Endothelial cell of umbilical vein (primary cell): ENCODE measurements around the gene TULP4. TPM values are rescaled to one million over a fixed set of nuclear protein-coding genes. Genes with fewer than 3 reads are reported as not detected.

Experiments
- BruUV-seq: library from RNA; stranded (reverse); fragments of 400-500 nt; replicated peaks from 2 replicates; lab custom pipeline; 2021; lab: Mats Ljungman, UMichigan
- CTCF ChIA-PET: fragments of 300-600, 350-600 bp; sonication (Branson Sonifier 250); formaldehyde crosslinking; loops from one replicate; lab custom pipeline; 2021; ENCODE audit warnings: antibody characterized with exemption, inconsistent platforms; lab: Charles Lee
- POLR2A ChIA-PET: fragments of 300-600, 350-600 bp; sonication (Branson Sonifier 250); formaldehyde crosslinking; loops from one replicate; lab custom pipeline; 2021; ENCODE audit warnings: antibody characterized with exemption, inconsistent platforms; lab: Charles Lee
- DNase-seq: peaks from one replicate; pipeline ENCODE4 v3.0.0-alpha.2; 2011; ENCODE audit warnings: low read depth, low spot score
- FAIRE-seq: peaks from 2 replicates; lab custom pipeline; 2011; peaks lifted over from hg19 to GRCh38; lab: Jason Lieb, UNC
- H2AFZ ChIP-seq: 2 replicates; pipeline ENCODE4 v1.6.0; 2012; ENCODE audit warnings: low read depth, low read length, control low read depth, inconsistent platforms
- H3K27ac ChIP-seq: 2 replicates; pipeline ENCODE4 v1.5.1; 2011; ENCODE audit warnings: low read depth, mild to moderate bottlenecking, control low read depth, low read length, moderate library complexity; ENCODE audit not compliant: insufficient read depth
- H3K27me3 ChIP-seq, 2 experiments: 2 replicates each; pipeline versions ENCODE4 v1.6.0 to v1.6.1; 2011; ENCODE audit warnings: low read length in 2 of 2, mixed read lengths in 1 of 2; ENCODE audit not compliant: control insufficient read depth in 2 of 2, insufficient read depth in 2 of 2
- H3K36me3 ChIP-seq, 2 experiments: 2 replicates in 1 of 2; 3 replicates in 1 of 2; pipeline ENCODE4 v1.5.1; 2011; ENCODE audit warnings: low read length in 2 of 2, mild to moderate bottlenecking in 1 of 2, moderate library complexity in 1 of 2; ENCODE audit not compliant: control insufficient read depth in 2 of 2, insufficient read depth in 2 of 2; ENCODE audit errors: extremely low read depth in 1 of 2
- H3K4me1 ChIP-seq: 3 replicates; pipeline ENCODE4 v1.5.1; 2011; ENCODE audit warnings: mild to moderate bottlenecking, low read length; ENCODE audit not compliant: control insufficient read depth, insufficient read depth; ENCODE audit errors: extremely low read depth
- H3K4me2 ChIP-seq: 2 replicates; pipeline ENCODE4 v1.6.1; 2011; ENCODE audit warnings: low read length, control low read depth, mixed read lengths; ENCODE audit not compliant: insufficient read depth
- H3K4me3 ChIP-seq, 3 experiments: fragments of 200-600 bp in 1 of 3; sonication (generic), shearing (Covaris generic) in 1 of 3; replicated peaks in 1 of 3; 2 replicates each; pipeline ENCODE4 v1.5.1; 2011 to 2016; ENCODE audit warnings: control low read depth in 3 of 3, low read length in 3 of 3, mild to moderate bottlenecking in 2 of 3, inconsistent platforms in 1 of 3, low read depth in 1 of 3, moderate library complexity in 1 of 3; ENCODE audit not compliant: insufficient read depth in 1 of 3
- H3K79me2 ChIP-seq: 2 replicates; pipeline ENCODE4 v1.6.0; 2012; ENCODE audit warnings: low read length, inconsistent platforms; ENCODE audit not compliant: control insufficient read depth, insufficient read depth
- H3K9ac ChIP-seq: replicated peaks from 2 replicates; pipeline ENCODE3; 2011; ENCODE audit warnings: low read length, control low read depth; ENCODE audit not compliant: insufficient read depth; ENCODE audit errors: extremely low read depth
- H3K9me1 ChIP-seq: replicated peaks from 3 replicates; pipeline ENCODE4 v1.6.0; 2011; ENCODE audit warnings: mild to moderate bottlenecking, low read length; ENCODE audit not compliant: control insufficient read depth, insufficient read depth; ENCODE audit errors: extremely low read depth
- H3K9me3 ChIP-seq: replicated peaks from 2 replicates; pipeline ENCODE4 v1.5.1; 2012; ENCODE audit warnings: low read length, inconsistent platforms; ENCODE audit not compliant: control insufficient read depth, insufficient read depth
- H4K20me1 ChIP-seq: replicated peaks from 2 replicates; pipeline ENCODE3; 2011; ENCODE audit warnings: mild to moderate bottlenecking, low read length; ENCODE audit not compliant: control insufficient read depth, insufficient read depth; ENCODE audit errors: extremely low read depth
- EZH2 ChIP-seq: IDR thresholded peaks from 2 replicates; pipeline ENCODE4 v1.6.1; 2012; ENCODE audit warnings: borderline replicate concordance, low read depth, mild to moderate bottlenecking, moderate library complexity, low read length, inconsistent platforms; ENCODE audit not compliant: severe bottlenecking
- FOS ChIP-seq: IDR thresholded peaks from 2 replicates; pipeline ENCODE4 v1.6.1; 2011; ENCODE audit warnings: mild to moderate bottlenecking, low read length, moderate library complexity, borderline replicate concordance; ENCODE audit not compliant: insufficient read depth
- GATA2 ChIP-seq: IDR thresholded peaks from 2 replicates; pipeline ENCODE4 v1.7.0; 2011; ENCODE audit warnings: low read depth, mild to moderate bottlenecking, moderate library complexity, mixed read lengths, low read length; ENCODE audit not compliant: insufficient read length, insufficient read depth
- JUN ChIP-seq: IDR thresholded peaks from 2 replicates; pipeline ENCODE4 v1.6.1; 2011; ENCODE audit warnings: borderline replicate concordance, low read depth; ENCODE audit not compliant: insufficient read length, insufficient read depth
- MYC ChIP-seq: IDR thresholded peaks from one replicate; pipeline ENCODE4 v1.6.1; 2011; ENCODE audit warnings: mild to moderate bottlenecking, low read depth, low read length
- POLR2A ChIP-seq: IDR thresholded peaks from 2 replicates; pipeline ENCODE4 v1.6.1; 2012; ENCODE audit warnings: low read depth, mild to moderate bottlenecking, control low read depth, low read length
- POLR2AphosphoS5 ChIP-seq: IDR thresholded peaks from 2 replicates; pipeline ENCODE4 v1.6.1; 2012; ENCODE audit warnings: low read depth, mild to moderate bottlenecking, control low read depth, low read length, moderate library complexity; ENCODE audit not compliant: insufficient read depth
- dilution Hi-C: fragments of 300-500 bp; cut with MboI; formaldehyde crosslinking; loops from one replicate; pipeline ENCODE4 v1.15.0; 2019; ENCODE audit warnings: low sequenced_read_pairs; ENCODE audit not compliant: extremely low pct_ligation_motif_present
- intact Hi-C: fragments of 100-400 bp; cut with micrococcal nuclease; formaldehyde crosslinking; loops from one replicate; pipeline ENCODE4 v1.10.0; 2022
- polyA plus RNA-seq, 4 experiments: library from polyadenylated mRNA; depleted of rRNA in 3 of 4; stranded (reverse) in 3 of 4; unstranded in 1 of 4; fragments of >200 nt; gene quantifications; 2 replicates each; pipeline versions ENCODE4 v1.2.1 to v1.2.3, GENCODE V29; 2011 to 2012; ENCODE audit warnings: missing spikeins in 1 of 4
- total RNA-seq: library from RNA; stranded (reverse); gene quantifications from 2 replicates; pipeline ENCODE4 v1.2.3, GENCODE V29; 2021
- TF ChIP-seq, protein P1 (sequence below), 2 donors: IDR thresholded peaks; 1 replicate in 1 of 2; 2 replicates in 1 of 2; pipeline ENCODE4 v1.5.1; 2011; ENCODE audit warnings: low read length in 2 of 2, mild to moderate bottlenecking in 2 of 2, moderate library complexity in 2 of 2, control low read depth in 1 of 2, inconsistent platforms in 1 of 2, low read depth in 1 of 2; ENCODE audit not compliant: insufficient read depth in 1 of 2; ENCODE audit errors: extremely low read depth in 1 of 2
- TF ChIP-seq, protein P2 (sequence below): IDR thresholded peaks from 2 replicates; pipeline ENCODE4 v1.6.1; 2011; ENCODE audit not compliant: insufficient read depth, insufficient read length

The TULP4 gene
- total and polyA plus RNA-seq, 2 donors (not counting 3 experiments of a cell fraction or from before 2014, with no cell fraction given) = 10.8 to 55.1 TPM

DNA sequence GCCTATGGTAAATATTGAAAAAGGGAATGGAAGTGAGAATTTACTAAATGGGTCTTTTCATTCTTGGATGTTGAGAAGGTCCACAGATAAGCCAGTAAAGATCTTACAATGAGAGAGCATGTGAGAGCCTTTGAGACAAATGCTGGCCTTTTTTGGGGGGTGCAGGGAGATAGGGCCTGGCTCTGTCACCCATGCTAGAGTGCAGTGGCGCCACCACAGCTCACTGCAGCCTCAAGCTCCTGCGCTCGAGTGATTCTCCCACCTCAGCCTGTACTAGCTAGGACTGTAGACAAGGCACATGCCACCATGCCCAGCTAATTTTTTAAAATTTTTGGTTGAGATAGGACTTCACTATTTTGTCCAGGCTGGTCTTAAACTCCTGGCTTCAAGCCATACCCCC lies 184.4 kb downstream of the TULP4 start:
- TF ChIP-seq FOS = no peak
- no peak overlapping the region for H2AFZ ChIP-seq
- ChIA-PET CTCF (interaction anchor here (1.2 to 4.0 kb wide), 5 partner anchors 8 to 276 kb away, joined by 3 to 12 read pairs (median 4); no protein-coding TSS in a partner anchor), POLR2A (no interaction called here)
- H3K4me3 ChIP-seq = no peak overlapping the region
- dilution Hi-C loops = no loop called here
- no peaks in the 10 kb centered on the region for H3K9me1 ChIP-seq
- H3K27me3 ChIP-seq = no peaks in the 10 kb centered on the region
- no peaks in the 10 kb centered on the region for H3K79me2 ChIP-seq
- H3K9me3 ChIP-seq = no peaks in the 10 kb centered on the region
- no peak overlapping the region for H3K27ac ChIP-seq
- no peaks in the 10 kb centered on the region for H3K4me1 ChIP-seq
- FAIRE-seq = no peak
- H3K9ac ChIP-seq = no peak overlapping the region
- DNase-seq = no peak
- H3K4me2 ChIP-seq = no peak overlapping the region
- no peaks in the 10 kb centered on the region for H4K20me1 ChIP-seq
- no TSS peak for BruUV-seq
- intact Hi-C loops = no loop called here
- H3K36me3 ChIP-seq = peaks cover 3 to 15% of the 10 kb centered on the region in 2 experiments

DNA sequence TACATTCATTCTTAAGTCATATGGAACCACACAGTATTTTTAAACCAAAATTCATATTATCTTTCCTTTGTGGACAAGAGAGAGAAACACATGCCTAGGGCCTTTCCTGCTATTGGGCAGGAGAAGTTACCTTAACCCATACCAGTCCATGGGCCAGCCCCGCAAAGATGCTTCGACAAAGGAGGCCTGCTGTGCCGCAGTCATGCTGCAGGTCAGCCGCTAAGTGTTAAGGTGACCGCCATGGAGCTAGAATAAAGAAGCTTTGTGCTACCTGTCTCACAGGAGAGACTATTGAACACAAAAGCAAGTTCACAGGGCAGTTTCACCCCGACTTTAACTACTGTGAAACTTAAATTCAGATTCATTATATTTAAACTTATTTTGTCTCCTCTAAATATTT lies 185.4 kb downstream of the TULP4 start:
- H3K9me1 ChIP-seq = no peaks in the 10 kb centered on the region
- H4K20me1 ChIP-seq = no peaks in the 10 kb centered on the region
- intact Hi-C loops (no loop called here), dilution Hi-C loops (no loop called here)
- no peak for TF ChIP-seq JUN
- TF ChIP-seq POLR2A = no peak
- no peak for TF ChIP-seq FOS
- TF ChIP-seq POLR2AphosphoS5 = no peak
- no peak for TF ChIP-seq MYC
- TF ChIP-seq, protein P1, sequence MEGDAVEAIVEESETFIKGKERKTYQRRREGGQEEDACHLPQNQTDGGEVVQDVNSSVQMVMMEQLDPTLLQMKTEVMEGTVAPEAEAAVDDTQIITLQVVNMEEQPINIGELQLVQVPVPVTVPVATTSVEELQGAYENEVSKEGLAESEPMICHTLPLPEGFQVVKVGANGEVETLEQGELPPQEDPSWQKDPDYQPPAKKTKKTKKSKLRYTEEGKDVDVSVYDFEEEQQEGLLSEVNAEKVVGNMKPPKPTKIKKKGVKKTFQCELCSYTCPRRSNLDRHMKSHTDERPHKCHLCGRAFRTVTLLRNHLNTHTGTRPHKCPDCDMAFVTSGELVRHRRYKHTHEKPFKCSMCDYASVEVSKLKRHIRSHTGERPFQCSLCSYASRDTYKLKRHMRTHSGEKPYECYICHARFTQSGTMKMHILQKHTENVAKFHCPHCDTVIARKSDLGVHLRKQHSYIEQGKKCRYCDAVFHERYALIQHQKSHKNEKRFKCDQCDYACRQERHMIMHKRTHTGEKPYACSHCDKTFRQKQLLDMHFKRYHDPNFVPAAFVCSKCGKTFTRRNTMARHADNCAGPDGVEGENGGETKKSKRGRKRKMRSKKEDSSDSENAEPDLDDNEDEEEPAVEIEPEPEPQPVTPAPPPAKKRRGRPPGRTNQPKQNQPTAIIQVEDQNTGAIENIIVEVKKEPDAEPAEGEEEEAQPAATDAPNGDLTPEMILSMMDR (IDR thresholded peaks at IDR 0.05; ENCODE audit: extremely low read depth in 1 of 2, insufficient read depth in 1 of 2, low read depth in 1 of 2, low read length in 2 of 2) = no peak
- TF ChIP-seq, protein P2, sequence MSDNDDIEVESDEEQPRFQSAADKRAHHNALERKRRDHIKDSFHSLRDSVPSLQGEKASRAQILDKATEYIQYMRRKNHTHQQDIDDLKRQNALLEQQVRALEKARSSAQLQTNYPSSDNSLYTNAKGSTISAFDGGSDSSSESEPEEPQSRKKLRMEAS = no peak
- TF ChIP-seq GATA2 = no peak
- TF ChIP-seq EZH2 = no peak
- DNase-seq (no peak), FAIRE-seq (no peak)
- no peaks in the 10 kb centered on the region for H3K79me2 ChIP-seq
- H2AFZ ChIP-seq = no peak overlapping the region
- ChIA-PET CTCF (interaction anchor here (1.5 to 4.0 kb wide), 2 partner anchors 9 to 22 kb away, joined by 7 to 12 read pairs; no protein-coding TSS in a partner anchor), POLR2A (no interaction called here)
- no peak overlapping the region for H3K27ac ChIP-seq
- no peak overlapping the region for H3K9ac ChIP-seq
- no peaks in the 10 kb centered on the region for H3K9me3 ChIP-seq
- H3K4me3 ChIP-seq = no peak overlapping the region
- no peaks in the 10 kb centered on the region for H3K27me3 ChIP-seq
- H3K4me2 ChIP-seq = no peak overlapping the region
- H3K36me3 ChIP-seq = peaks cover 3 to 20% of the 10 kb centered on the region in 2 experiments
- no peaks in the 10 kb centered on the region for H3K4me1 ChIP-seq
- no TSS peak for BruUV-seq
